Hepatic stellate cell (primary cell): ENCODE results near the gene ZNF709.
"Not testable (repeated sequence)": the region's sequence is repeated elsewhere in the genome, so short reads cannot be mapped to it uniquely, and the experiment has no call there.

Experiments used
- DNase-seq: peaks from one replicate; pipeline ENCODE4 v3.0.0; 2011; ENCODE audit warnings: low spot score

The ZNF709 gene

GRCh38 chr19:12453495-12453894, 31.1 kb downstream of the ZNF709 start:
- DNase-seq, result no peak

- DNase-seq, result no peak
These were observed 33.8 kb downstream of the ZNF709 start for GRCh38 chr19:12450844-12451243.

GRCh38 chr19:12448808-12449207, 35.8 kb downstream of the ZNF709 start:
- no peak for DNase-seq

GRCh38 chr19:12440541-12441316, 43.9 kb downstream of the ZNF709 start, which contains the start of gene ZNF443:
Gene ZNF443 (minus strand): TSS chr19:12441021. CDS start chr19:12440914, 107 bp downstream.
- peak; percentile 88 for DNase-seq

- DNase-seq, result not testable (repeated sequence)
These were observed 44.7 kb downstream of the ZNF709 start for GRCh38 chr19:12439686-12440540.

GRCh38 chr19:12430726-12431299, 53.8 kb downstream of the ZNF709 start:
- not testable (repeated sequence) for DNase-seq

- no peak for DNase-seq
These were observed 58.7 kb downstream of the ZNF709 start for GRCh38 chr19:12425888-12426274.

GRCh38 chr19:12425236-12425887, 59.3 kb downstream of the ZNF709 start:
- DNase-seq, result no peak

GRCh38 chr19:12417273-12417672, 67.3 kb downstream of the ZNF709 start:
- DNase-seq, result not testable (repeated sequence)

GRCh38 chr19:12411893-12412292, 72.7 kb downstream of the ZNF709 start:
- no peak for DNase-seq
